NCI-H82 treated with DMSO at 0.1 percent for 48 hours (cell line): ENCODE results near the gene STRA8.

Experiments used
- DNase-seq: peaks from one replicate; lab custom pipeline; 2025; ENCODE audit not compliant: unreplicated experiment; lab: John Stamatoyannopoulos, UW

STRA8 gene, protein sequence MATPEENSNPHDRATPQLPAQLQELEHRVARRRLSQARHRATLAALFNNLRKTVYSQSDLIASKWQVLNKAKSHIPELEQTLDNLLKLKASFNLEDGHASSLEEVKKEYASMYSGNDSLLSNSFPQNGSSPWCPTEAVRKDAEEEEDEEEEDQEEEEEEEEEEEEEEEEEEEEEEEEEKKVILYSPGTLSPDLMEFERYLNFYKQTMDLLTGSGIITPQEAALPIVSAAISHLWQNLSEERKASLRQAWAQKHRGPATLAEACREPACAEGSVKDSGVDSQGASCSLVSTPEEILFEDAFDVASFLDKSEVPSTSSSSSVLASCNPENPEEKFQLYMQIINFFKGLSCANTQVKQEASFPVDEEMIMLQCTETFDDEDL

DNA sequence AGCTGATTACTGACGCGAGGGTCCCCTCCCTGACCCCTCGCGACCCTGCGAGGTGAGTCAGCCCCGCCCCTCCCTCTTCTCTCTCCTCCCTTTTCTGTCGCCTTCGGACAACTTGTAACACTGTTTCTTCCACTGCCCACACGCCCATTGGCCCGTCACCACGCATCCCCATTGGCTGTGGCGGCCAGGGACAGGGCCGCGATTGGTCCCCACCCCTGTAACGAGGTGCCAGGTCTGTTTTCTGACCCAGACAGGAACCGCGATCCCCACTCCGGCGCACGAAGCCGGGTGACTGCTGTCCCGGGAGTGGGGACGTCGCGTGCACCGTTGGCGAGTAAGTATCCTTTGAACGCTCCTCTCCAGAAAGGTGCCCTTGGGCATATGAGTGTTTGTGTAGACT is at the start of gene STRA8:
Gene STRA8, plus strand, starts transcription at position 269 of the 400 bp plus-strand sequence. CDS start 6,687 bp downstream, outside the sequence.
- no peak for DNase-seq

DNA sequence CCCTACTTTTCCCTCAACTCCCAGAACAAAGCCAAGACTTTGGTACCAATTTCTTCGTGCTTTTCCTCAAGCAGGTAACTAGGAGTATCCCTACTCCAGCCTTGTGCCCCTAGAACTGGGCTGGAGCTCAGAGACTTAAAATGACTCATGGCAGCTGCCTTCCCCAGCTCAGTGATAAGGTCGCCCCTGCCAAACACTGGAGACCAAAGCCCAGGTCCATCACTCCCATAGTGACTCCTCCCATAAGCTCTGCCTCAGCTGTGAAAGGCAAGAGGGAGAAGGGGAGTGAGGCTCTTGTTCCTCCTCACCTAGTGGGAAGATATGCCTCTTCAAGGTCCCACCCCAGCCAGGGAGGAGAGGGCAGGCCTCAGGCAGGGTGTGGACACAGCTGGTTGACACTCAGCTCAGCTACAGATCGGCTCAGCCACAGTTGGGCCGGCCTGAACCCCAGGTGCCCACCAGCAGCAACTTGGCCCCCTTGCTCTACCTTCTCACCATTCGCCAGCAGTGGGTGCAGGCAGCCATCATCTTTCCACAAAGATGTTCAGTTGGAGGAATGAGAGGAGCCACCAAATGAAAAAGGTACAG is 49.3 kb upstream of the STRA8 start:
- DNase-seq, result no peak

DNA sequence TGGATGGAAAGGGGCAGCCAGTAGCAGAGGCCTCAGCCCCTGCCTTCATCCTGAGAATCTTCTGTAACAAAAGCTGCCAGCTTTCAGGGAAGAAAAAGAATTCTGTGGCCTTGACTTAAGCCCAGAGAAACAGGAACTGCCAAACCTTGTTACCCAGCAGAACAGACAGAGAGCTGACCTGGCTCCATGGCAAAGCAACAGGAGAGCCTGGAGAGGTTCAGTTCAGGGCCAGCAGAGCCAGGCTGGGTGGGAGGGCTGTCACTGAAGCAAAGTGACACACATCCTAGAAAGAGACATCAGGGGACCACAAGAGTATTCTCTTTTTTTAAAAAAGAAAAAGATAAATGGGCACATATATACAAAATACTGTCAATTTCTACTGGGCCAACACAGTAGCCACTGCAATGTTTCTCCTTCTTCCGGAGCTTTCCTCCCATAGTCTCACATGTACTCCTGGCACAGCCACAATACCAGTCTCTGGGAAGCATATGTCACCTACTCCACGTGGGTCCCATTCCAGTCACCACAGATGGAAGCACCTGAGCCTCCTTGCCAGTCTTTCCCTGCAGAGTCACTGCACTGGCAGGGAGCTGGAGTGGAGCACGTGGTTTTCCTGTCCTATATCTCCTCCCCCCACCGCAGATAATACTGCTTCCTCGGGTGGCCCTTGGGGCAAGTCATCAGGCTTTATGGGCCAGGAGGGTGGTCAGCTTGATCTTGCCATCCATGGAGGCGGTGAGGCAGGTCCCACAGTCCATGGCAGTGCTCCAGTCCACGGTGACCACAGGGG is 48.0 kb upstream of the STRA8 start:
- DNase-seq, result no peak

DNA sequence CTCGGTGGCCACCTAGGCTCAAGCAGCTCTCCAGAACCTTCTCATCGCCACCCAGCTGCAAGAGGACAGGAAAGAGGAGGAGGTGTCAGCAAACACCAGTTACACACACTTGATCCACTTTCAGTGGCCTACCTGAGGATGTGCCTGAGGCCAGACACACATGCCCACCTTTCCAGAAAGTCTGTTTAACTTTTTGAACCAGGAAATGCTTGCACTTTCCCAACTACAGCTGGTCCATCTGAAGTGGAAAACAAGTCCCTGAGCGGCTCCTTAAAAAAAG is 47.4 kb upstream of the STRA8 start:
- no peak for DNase-seq

DNA sequence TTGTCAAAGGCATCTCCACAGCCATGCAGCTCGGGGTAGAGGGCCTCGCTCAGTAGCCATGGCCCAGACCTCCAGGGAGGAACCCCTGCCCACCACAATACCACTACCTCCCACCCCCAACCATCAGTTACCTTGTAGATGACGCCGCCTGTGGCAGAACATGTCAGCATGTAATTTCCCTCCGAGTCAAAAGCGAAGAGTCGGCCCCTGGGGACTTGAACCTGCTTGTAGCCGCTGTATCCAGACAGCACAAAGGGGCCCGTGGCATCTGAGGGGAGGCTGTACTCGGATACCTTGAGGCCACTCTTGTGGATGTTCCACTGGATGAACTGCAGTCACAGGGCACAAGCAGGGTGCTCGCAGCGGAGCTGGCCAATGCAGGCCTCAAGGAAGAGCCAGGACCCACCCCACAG is 46.8 kb upstream of the STRA8 start:
- no peak for DNase-seq

DNA sequence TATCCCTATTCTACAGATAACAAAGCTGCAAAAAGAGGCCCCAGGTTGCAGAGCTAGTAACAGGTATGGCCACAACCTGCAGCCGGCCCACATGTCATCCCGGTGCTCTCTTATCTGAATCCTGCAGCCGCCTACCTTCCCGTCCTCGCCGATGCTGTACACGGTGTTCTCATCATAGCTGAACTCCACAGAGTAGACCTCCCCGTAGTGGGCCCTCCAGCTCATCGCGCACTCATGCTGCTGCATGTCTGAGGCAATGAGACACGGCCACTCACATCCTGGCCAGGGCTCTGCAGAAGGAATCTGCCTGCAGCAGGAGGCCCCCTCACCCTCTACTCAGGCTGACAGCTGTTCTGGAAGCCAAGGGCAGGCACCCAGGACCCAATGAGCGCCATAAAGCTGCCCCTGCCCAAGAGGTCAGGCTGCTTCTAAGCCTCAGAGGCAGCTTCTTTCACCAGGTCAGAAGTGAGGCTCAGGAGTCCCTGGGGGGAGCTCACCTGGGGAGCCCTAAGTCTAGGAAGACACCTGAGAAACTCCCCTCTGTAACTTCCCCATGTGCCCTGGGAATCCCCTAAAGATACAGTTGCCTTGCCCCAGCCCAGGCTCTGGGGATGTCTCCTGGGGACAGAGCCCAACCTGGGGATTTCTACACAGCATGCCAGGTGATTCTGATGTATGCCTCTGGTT is 45.2 kb upstream of the STRA8 start:
- DNase-seq, result no peak

DNA sequence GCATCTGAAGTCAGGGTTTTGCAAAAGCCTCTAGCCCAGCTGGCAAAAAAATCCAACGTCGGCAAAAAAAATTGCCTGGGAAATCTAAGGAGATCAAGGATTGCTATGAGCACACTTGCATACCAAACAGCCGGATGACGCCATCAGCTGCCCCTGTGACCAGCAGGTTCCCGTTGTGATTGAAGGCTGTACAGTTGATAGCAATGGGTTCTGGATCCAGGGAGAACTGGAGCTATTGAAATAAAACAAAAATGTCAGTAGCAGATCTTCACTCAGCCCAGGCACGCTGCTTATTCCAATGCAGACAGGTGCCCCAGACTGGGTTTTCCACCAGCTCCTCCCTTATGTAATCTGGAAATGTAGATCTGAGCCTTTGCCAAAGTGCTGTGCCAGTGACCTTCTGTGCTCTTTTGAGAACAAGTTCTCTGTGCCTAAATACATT is 44.4 kb upstream of the STRA8 start:
- no peak for DNase-seq

DNA sequence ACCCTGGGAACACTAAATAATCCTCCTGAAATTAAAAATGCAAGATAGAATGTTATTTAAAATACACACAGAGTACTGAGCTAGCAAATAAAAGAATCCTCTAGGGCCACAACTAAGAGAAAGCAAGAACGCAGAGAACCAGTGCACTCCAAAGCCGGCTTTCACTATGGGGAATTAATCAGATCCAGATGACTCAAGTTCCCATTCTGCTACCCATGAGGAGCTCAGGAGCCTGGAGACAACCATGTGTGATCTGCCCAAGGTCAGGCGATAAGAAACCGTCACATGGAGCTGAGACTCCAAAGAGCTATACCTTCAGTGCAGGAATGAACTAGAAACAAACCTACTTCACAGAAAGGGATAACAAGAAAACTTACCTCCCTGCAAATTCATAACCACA is 43.7 kb upstream of the STRA8 start:
- DNase-seq, result no peak

DNA sequence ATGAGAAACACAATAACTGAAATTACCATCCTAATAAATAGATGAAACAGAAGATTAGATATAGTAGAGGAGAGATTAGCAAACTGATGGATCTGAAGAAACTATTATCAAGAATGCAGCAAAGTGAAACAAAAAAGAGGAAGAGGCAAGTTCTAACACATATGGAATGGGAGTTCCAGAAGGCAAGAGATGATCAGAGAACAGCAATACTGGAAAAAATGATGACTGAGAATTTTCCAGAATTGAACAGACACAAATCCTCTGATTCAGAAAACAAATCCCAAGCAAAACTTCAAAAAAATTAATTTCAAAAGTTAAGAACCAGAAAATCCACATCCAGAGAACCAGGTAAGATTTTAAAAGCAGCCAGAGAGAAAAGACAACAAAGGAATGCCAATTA is 42.9 kb upstream of the STRA8 start:
- DNase-seq, result no peak

DNA sequence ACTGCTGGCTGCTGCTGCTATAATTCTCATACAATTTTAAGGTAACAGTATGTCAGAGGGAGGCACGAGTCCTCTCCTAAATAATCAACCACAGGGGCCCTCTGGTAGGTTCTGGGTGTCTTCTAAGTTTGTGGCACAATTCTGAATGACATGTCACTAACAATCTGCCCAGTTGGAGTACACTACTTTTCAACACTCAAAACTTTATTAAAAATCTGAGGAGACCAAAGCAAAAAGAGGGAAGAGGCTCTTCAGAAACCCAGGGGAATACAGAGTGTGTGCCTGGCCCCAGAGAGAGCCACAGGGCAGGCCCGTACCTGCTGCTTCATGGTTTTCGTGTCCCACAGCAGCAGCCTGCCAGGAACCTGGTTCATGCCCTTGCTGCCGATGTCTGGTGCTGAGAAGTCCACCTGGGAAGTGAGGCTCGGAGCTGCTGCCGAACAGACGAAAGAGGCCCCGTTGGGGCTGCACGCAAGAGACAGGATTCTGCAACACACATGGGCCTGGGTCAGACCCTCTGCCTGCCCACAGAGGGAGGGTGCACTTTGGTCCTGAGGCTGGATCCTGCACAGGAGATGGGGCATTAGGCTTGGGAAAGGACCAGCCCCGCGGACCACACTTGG is 40.6 kb upstream of the STRA8 start:
- DNase-seq, result no peak

DNA sequence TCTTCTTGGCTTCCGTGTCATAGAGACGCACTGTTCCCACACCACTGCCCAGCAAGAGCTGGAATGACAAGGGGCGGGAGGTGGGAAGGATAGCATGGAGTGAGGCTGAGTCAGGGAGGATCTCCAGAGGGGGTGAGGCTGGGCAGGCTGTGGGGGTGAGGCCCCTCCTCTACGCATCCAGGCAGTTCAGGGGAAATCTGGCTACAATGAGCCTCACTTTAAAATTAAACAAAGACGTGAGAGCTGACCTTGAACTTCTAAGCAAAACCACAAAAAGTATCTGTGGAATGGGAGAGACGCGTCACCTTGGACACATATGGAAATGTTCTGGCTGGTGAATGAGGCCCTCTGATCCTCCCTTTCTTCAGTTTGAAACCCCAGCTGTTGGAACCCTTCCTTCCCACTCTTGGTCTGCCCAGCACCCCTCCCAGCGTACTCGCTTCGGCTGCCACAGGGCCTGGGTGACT is 40.0 kb upstream of the STRA8 start:
- no peak for DNase-seq

DNA sequence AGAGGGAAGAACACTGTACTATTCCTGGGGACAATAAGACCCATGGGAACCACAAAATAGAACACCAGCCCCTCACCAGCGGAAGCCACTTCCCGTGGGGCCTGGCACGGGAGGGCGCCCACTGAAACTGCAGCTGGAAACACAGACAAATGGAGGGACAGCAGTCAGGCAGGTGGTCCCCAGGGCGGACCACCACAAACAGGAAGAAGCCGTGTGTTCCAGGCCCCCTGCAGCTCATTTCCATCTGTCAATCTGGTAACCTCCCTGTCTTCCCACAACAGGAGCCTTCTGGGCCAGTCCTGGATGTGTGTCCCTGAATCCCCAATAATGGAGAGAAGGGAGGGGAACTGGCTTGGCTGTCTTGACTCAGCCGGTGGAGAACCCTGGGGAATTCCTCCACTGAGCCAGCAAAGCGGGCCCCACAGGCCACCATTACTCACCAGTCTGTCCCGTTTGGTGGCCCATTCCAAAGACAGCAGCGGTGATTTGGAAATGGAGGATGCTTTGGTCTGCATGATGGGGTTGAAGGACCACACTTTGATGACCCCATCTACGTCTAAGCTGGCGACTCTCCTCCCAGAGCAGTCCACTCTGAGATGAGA is 39.0 kb upstream of the STRA8 start:
- DNase-seq, result no peak

DNA sequence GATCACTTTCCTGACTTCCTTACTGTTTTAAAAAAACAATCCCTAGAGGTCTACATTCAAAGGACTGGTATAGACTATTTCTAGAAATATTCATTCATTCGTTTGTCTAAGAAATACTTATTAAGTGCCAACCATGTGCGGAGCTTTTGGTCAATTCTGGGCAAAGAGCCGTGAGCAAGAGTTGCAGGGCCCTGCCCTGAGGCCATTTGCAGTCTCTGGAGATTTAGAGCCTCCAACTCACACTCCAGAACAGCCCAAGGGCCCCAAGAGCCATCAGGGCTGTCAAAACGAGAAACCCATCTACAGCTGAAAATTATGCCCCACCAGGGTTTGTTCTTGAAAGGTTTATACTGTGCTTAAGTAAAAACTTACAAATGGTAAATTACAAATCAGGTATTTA is 38.5 kb upstream of the STRA8 start:
- no peak for DNase-seq

DNA sequence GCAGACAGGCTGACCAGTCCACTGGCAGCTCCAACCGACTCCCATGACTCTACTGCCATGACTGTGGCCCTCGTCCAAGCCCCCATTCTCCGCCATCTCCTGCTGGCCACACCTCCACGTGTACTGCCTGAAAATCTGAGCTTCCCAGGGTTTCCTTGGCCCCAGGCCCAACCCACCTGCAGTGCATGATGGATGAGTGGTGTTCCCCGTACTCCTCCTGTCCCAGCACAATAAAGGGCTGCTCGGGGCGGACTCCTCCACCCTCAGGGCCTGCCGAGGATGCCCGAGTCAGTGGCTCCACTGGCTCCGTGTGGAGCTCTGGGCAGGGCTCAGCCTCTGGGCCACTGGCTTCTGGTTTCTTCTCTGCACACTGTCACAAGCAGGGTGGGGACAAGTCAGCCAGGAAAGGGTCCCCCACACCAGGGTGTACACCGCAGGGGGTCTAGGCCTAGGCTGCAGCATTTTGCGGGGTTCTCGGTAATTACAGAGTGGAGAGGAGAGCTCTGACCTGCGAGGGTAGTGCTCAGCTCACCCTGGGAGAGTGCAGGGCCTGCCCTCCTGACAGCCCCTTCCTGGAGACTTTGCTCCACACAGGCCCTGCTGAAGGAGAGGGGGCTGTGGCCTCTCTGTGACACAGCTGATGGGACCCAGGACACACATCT is 37.5 kb upstream of the STRA8 start:
- no peak for DNase-seq

DNA sequence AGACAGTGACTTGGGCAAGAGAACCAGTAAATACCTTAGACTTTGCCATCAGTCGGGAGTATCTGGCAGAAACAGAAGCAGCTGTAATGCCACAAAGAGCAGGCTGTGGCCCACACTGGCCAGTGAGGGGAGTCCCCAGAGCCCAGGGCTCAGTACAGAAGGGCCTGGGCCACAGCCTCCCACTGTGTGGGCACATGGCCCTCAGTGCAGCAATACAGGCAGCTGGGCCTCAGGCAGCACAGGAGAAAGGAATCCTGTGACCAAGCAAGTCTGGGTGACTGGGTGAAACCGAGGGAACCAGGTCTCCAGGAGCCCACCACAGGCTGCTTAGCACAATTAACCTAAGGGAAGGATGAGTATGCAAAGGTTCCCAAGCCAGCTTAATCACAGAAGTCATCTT is 36.3 kb upstream of the STRA8 start:
- DNase-seq, result no peak

DNA sequence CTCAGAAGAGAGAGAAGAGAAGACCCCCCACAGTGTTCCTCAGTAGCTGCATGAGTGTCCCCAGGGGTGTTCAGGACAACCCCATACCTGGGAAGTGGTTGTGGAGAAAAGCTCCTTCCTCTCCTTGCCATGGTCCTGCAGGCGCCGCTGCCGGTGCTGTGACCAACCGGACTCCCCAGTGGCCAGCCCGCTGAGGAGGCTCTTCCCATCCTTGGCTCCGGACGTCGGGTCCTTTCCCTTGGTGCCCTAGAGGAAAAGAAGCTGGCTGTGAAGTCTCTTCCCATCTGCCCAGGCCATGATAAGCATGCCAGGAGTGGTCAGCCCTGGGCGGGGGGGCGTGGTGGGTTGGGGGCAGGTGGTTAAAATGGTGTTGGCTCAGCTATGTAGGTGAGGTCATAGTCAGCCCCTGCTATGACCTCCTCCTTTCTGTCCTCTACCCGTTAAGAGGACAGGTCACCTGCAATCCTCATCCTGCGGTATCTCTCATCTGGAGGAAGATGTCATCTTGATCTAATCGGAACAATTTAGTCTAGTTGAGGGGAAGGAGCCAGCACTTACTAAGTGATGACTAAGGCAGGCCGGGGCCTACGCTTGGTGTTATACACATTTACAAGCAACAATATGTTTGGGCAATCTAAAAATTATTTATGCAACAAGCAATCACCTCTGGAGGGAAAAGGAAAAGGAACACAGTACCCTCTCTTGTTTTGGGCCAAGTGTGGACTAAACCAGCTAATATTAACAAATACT is 35.6 kb upstream of the STRA8 start:
- no peak for DNase-seq

DNA sequence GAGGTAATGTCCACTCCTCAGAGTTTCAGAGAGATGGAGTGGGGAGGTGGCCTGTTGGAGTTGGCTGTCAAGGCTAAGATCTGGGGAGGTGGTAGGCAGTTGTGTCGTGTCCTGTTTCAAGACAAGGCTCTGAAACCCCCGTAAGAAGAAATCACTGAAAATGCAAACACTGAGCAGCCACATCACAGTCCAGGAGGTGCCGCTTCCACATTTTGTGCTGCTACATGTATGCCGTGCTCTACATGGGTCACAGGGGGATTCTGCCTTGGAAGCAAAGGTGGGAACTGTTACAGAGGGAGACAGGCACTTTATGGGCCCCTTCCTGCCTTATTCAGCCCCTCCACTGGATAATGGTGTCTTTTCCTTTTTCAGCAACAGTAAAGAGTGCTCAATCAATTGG is 34.2 kb upstream of the STRA8 start:
- DNase-seq, result no peak

DNA sequence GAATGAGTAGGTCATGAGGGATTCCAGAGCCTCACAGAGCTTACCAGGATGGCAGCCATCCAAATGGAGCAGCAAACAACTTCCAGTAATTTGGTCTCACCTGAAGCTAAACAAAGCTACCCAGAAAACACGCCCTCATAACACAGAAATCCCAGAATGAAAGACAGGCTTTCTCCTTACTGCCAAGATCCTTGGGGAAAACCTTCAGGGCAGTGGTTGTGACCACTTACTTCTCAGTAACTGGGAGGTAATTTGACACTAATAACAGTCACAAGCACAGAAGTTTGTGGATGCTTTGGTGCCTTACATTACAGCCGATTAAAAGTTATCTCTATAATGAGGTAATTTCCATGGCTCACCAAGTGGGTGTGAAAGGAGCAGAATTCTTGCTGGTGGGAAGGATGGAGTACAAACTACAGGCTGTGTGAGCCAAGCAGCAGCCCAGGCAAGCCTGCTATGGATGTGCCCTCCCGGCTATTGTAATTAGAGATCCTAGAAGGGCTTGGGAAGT is 32.8 kb upstream of the STRA8 start:
- DNase-seq, result no peak

DNA sequence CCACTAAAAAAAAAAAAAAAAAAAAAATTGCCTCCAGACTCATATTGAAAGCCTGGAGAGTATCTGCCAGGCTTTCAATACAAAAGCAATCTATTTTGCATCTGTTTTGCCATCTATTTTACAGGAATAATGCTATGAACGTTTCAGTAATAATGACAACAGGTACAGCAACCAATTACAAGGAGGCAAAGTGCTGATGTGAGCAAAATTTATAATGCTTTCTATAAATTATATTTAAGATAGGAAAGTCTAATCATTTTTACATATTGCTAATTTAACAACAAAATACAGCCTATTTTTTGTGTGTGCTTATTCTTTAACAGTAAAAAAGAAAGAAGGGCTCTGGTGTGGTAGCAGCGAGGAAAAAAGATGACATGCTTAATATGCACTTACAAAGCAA is 32.3 kb upstream of the STRA8 start:
- no peak for DNase-seq
